Adrenal gland (tissue), 12 donors: ENCODE data around the gene OSBPL7. TPM values are rescaled to one million over a fixed set of nuclear protein-coding genes. Genes with fewer than 3 reads are reported as not detected.
A peak's percentile ranks its signal among the peaks of the same experiment; 100 is the strongest.

Experiments
- DNase-seq, 7 donors: peaks; one replicate each; pipeline ENCODE4 v3.0.0-alpha.2; 2019 to 2020
- H3K27ac ChIP-seq, 5 donors: fragments of 200-600 bp; sonication (generic) in 4 of 5; 1 replicate in 3 of 5; 2 replicates in 2 of 5; pipeline versions ENCODE4 v1.5.1 to v1.8.0; 2016 to 2020; ENCODE audit warnings: mild to moderate bottlenecking in 1 of 5
- H3K27me3 ChIP-seq: fragments of 200-600 bp; 2 replicates; pipeline ENCODE4 v1.8.0; 2021
- H3K36me3 ChIP-seq, 2 donors: fragments of 200-600 bp; replicated peaks in 1 of 2; 1 replicate in 1 of 2; 2 replicates in 1 of 2; pipeline versions ENCODE4 v1.5.1 to v1.8.0; 2018 to 2022
- H3K4me1 ChIP-seq, 2 donors: fragments of 200-600 bp; replicated peaks in 1 of 2; 1 replicate in 1 of 2; 2 replicates in 1 of 2; pipeline versions ENCODE4 v1.5.1 to v1.8.0; 2018 to 2021
- H3K4me3 ChIP-seq, 4 donors: fragments of 200-600 bp; sonication (generic) in 3 of 4; one replicate each; pipeline ENCODE4 v1.5.1; 2016 to 2018
- H3K9me3 ChIP-seq, 3 donors: fragments of 200-600 bp; sonication (generic) in 1 of 3; replicated peaks in 1 of 3; 1 replicate in 2 of 3; 2 replicates in 1 of 3; pipeline versions ENCODE4 v1.5.1 to v1.8.0; 2016 to 2021
- CTCF ChIP-seq, 6 experiments: fragments of 450-650 bp in 4 of 6; fragments of 200-600 bp in 2 of 6; sonication (generic) in 1 of 6; IDR thresholded peaks; 1 replicate in 5 of 6; 2 replicates in 1 of 6; pipeline versions ENCODE4 v1.5.1 to v1.8.0; 2016 to 2021; ENCODE audit warnings: antibody characterized with exemption in 6 of 6, mild to moderate bottlenecking in 2 of 6, moderate library complexity in 1 of 6
- POLR2A ChIP-seq, 2 donors: fragments of 450-650 bp; IDR thresholded peaks; one replicate each; pipeline ENCODE4 v1.6.1; 2017; ENCODE audit warnings: antibody characterized with exemption in 2 of 2, mild to moderate bottlenecking in 2 of 2, moderate library complexity in 1 of 2
- WGBS, 4 donors: extraction: QIAGEN DNeasy Blood & Tissue Kit in 2 of 4; methylation state at CpG; one replicate each; pipeline versions ENCODE4 v1.1.5 to v1.1.7; 2013 to 2017; 5-methylcytosine and 5-hydroxymethylcytosine counted together
- intact Hi-C, 2 donors: fragments of 100-400 bp; cut with DNase I; formaldehyde crosslinking; loops; one replicate each; pipeline versions ENCODE4 v1.14.1 to v1.15.0; 2022 to 2023
- polyA plus RNA-seq, 3 donors: library from polyadenylated mRNA; stranded (reverse); fragments of 200-250 nt in 2 of 3; fragments of 350-450 nt in 1 of 3; fragmentation: Illumina TruSeq in 1 of 3; extraction: RNeasy Lipid Tissue Mini Kit (QIAGEN cat#74804) in 1 of 3; gene quantifications; one replicate each; pipeline ENCODE4 v1.2.3, GENCODE V29; 2013 to 2014
- total RNA-seq, 9 donors: library from RNA; depleted of rRNA in 4 of 9; stranded (reverse); fragments of >200 nt in 4 of 9; fragments of 120-200 nt in 1 of 9; fragmentation: NEBNext Ultra II Directional in 1 of 9; extraction: Animal tissue kit (Norgen Biotek cat#: 25700) in 1 of 9; gene quantifications; one replicate each; pipeline versions ENCODE4 v1.1.0 to v1.2.4, GENCODE V29; 2013 to 2023
- donor health status: healthy with polysubstance abuse.
- donor health status: Bipolar disorder and iron deficiency.
- donor health status: DM: yes; HTN: yes; CAD: no.
- donor health status: DM: no; HTN: no; CAD: no.
- donor health status: DM: no; HTN: no; CAD: no.
- donor health status: DM: yes; HTN: yes; CAD: no.

The OSBPL7 gene
- total and polyA plus RNA-seq, 12 donors, result 2.0 to 22.4 (median 6.6) TPM

- peaks cover 0 to 54% of the 10 kb centered on the region in 2 donors for H3K36me3 ChIP-seq
- no peaks in the 10 kb centered on the region for H3K9me3 ChIP-seq
- H3K27ac ChIP-seq, result no peak overlapping the region
- no peaks in the 10 kb centered on the region for H3K27me3 ChIP-seq
- no peak for TF ChIP-seq CTCF (IDR thresholded peaks at IDR 0.05)
- TF ChIP-seq POLR2A (IDR thresholded peaks at IDR 0.05), result no peak
- 87 to 91% (median 90%) methylated on average over 15 to 18 of the region's 18 CpGs for WGBS, 4 donors
- intact Hi-C loops, result no loop called here
- DNase-seq, result peak in 3 of 7 donors; percentile 7 to 17 (median 8)
- no peak overlapping the region for H3K4me3 ChIP-seq
- H3K4me1 ChIP-seq, result peaks cover 0 to 6% of the 10 kb centered on the region in 2 donors
Measured at GRCh38 chr17:47812146-47812920, 9.3 kb downstream of the OSBPL7 start.

- WGBS, 4 donors, result 73 to 91% (median 79%) methylated on average over 7 of the region's 7 CpGs
- TF ChIP-seq CTCF (IDR thresholded peaks at IDR 0.05), result no peak
- TF ChIP-seq POLR2A (IDR thresholded peaks at IDR 0.05), result no peak
- H3K4me1 ChIP-seq, result peaks cover 0 to 6% of the 10 kb centered on the region in 2 donors
- no peak overlapping the region for H3K27ac ChIP-seq
- intact Hi-C loops, result no loop called here
- no peak for DNase-seq
- H3K36me3 ChIP-seq, result peaks cover 0 to 56% of the 10 kb centered on the region in 2 donors
- no peaks in the 10 kb centered on the region for H3K9me3 ChIP-seq
- H3K4me3 ChIP-seq, result no peak overlapping the region
- H3K27me3 ChIP-seq, result no peaks in the 10 kb centered on the region
Measured at GRCh38 chr17:47811709-47812108, 9.9 kb downstream of the OSBPL7 start.

DNA sequence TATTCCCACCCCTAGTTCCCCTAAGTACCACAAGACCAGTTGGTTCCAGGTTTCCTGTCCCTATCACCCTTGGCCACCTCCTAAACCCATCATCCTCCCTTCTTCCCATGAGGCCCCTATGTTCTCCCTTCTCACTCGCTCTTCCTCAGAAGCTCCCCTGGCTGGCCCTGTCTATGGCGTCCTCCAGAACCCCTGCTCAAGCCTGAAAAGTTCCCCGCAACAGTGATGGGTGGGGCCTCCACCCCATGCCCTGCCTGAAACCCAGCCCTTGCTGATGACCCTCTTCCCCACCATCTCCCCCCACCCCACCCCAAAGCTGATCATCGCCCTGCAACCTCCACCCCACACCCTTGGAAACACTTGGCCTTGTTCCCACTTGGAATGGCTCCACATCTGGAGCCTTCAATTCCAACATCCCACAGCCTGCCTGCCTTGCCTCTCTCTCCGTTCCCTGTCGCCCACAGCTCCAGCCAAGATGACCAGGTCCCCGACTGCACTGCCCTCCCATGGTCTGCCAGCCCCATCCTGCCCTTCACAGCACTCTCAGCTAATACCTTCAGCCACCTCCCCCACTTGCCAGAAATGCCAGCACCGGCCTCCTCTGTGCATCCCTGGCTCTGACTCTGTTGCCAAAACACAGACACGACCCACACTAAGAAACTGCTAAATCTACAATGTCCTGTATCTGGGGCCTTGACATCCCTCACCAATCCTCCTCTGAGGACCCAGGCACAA, 10.5 kb downstream of the OSBPL7 start:
- H3K27ac ChIP-seq, result no peak overlapping the region
- 75 to 83% (median 82%) methylated on average over 9 of the region's 9 CpGs for WGBS, 4 donors
- DNase-seq, result peak in 2 of 7 donors; percentile 10 to 23
- no peak for TF ChIP-seq CTCF (IDR thresholded peaks at IDR 0.05)
- TF ChIP-seq POLR2A (IDR thresholded peaks at IDR 0.05), result no peak
- intact Hi-C loops, result no loop called here
- H3K4me1 ChIP-seq, result peaks cover 0 to 6% of the 10 kb centered on the region in 2 donors
- no peaks in the 10 kb centered on the region for H3K27me3 ChIP-seq
- no peaks in the 10 kb centered on the region for H3K9me3 ChIP-seq
- H3K36me3 ChIP-seq, result peaks cover 0 to 51% of the 10 kb centered on the region in 2 donors
- H3K4me3 ChIP-seq, result no peak overlapping the region

DNA sequence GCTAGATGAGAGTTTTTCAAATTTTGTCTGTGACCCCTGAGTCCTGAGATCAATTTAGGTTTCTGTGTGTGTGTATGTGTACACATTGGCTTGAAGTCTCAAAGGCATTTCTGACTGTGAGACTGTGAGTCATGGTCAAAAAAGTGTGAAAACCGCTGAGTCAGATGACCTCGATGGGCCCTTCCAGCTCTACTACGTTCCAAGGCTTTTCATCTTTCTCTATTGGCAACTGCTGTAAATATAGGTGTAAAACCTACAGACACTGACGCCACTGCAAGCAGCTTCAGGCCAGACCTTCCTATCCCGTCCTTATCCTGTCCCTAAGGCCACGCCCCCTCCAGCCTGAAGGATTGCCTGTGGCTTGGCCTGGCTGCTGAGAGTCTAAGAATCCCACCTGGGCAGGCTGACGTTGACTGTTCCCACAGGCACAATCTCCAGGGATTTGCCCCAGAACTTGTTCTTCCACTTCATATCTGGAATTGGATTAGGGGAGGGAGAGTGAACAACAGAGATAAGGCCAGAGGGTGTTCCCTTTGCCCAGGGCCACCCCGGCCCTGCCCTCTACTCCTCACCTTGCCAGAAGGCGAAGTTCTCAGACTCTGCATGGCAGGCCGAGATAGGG, 11.3 kb downstream of the OSBPL7 start:
- intact Hi-C loops, result no loop called here
- peaks cover 1% of the 10 kb centered on the region for H3K27me3 ChIP-seq
- H3K4me1 ChIP-seq, result peaks cover 0 to 6% of the 10 kb centered on the region in 2 donors
- H3K36me3 ChIP-seq, result peaks cover 0 to 45% of the 10 kb centered on the region in 2 donors
- no peaks in the 10 kb centered on the region for H3K9me3 ChIP-seq
- H3K27ac ChIP-seq, result peak overlapping the region in 1 of 5 donors; percentile 61
- peak in 6 of 7 donors; percentile 34 to 73 (median 66) for DNase-seq
- H3K4me3 ChIP-seq, result no peak overlapping the region
- WGBS, 4 donors, result 26 to 51% (median 43%) methylated on average over 9 to 10 of the region's 10 CpGs
- no peak for TF ChIP-seq POLR2A (IDR thresholded peaks at IDR 0.05)
- no peak for TF ChIP-seq CTCF (IDR thresholded peaks at IDR 0.05)
